AG09319 (cell line): Measurements from ENCODE around the gene CACNA1C.

Experiments used
- DNase-seq: peaks from one replicate; pipeline ENCODE4 v3.0.0-alpha.2; 2010; ENCODE audit warnings: low read depth; ENCODE audit errors: extremely low read depth
- CTCF ChIP-seq: IDR thresholded peaks from 2 replicates; pipeline ENCODE4 v1.5.1; 2011; ENCODE audit warnings: low read depth, mild to moderate bottlenecking, inconsistent platforms, low read length, moderate library complexity

The CACNA1C gene

GRCh38 chr12:2231956-2232355, 179.2 kb downstream of the CACNA1C start:
- no peak for TF ChIP-seq CTCF
- DNase-seq = no peak

- no peak for DNase-seq
- TF ChIP-seq CTCF = no peak
Observed at GRCh38 chr12:2233034-2233433, 180.2 kb downstream of the CACNA1C start.

- TF ChIP-seq CTCF = no peak
- DNase-seq = no peak
Observed at GRCh38 chr12:2234091-2234490, 181.3 kb downstream of the CACNA1C start.

GRCh38 chr12:2234646-2235350, 182.0 kb downstream of the CACNA1C start:
- DNase-seq = no peak
- no peak for TF ChIP-seq CTCF

- no peak for DNase-seq
- TF ChIP-seq CTCF = no peak
Observed at GRCh38 chr12:2236506-2237294, 183.9 kb downstream of the CACNA1C start.

GRCh38 chr12:2238111-2238510, 185.3 kb downstream of the CACNA1C start:
- no peak for DNase-seq
- no peak for TF ChIP-seq CTCF

- TF ChIP-seq CTCF = no peak
- no peak for DNase-seq
Observed at GRCh38 chr12:2239381-2239871, 186.6 kb downstream of the CACNA1C start.
